ENCODE results near the gene SLC35F6.

SLC35F6 gene, protein sequence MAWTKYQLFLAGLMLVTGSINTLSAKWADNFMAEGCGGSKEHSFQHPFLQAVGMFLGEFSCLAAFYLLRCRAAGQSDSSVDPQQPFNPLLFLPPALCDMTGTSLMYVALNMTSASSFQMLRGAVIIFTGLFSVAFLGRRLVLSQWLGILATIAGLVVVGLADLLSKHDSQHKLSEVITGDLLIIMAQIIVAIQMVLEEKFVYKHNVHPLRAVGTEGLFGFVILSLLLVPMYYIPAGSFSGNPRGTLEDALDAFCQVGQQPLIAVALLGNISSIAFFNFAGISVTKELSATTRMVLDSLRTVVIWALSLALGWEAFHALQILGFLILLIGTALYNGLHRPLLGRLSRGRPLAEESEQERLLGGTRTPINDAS

DNA sequence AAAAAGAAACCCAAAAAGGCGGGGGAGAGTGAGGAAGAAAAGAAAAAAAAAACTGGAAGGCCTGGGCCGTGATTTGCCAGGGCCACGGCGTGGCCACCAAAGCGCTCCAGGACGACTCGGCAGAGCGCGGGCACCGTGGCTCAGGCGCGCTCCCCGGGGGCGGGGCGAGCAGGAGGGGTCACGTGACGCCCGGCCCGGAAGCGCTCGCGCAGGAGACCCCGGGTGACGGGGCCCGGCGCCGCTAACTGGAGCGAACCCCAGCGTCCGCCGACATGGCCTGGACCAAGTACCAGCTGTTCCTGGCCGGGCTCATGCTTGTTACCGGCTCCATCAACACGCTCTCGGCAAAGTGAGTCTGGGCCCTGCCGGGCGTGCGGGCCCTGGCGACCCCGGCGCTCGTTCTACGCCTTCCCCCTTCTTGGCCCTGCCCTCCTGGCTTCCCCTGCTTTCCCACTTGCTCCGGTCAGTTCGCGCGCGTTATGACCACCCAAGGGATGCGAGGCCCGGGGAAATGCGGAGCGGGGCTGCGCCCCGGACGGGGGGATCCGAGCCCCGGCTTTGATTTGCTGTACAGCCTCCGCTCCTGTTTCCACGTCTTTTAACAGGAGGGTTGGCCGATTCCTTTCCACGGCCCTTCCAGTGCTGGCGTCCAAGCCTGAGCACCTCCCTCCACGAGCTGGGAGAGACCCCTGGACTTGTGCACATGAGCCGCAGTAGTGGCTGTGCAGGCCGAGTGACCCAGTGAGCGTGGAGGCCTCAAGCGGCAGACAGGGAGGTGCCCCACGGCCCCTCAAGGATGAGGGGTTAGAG lies at the start of gene SLC35F6:
Gene SLC35F6, plus strand, starts transcription at position 207 of the 810 bp plus-strand sequence. Its CDS starts 66 bp downstream, at position 273.
- DNase-seq, result peak; percentile 65

DNA sequence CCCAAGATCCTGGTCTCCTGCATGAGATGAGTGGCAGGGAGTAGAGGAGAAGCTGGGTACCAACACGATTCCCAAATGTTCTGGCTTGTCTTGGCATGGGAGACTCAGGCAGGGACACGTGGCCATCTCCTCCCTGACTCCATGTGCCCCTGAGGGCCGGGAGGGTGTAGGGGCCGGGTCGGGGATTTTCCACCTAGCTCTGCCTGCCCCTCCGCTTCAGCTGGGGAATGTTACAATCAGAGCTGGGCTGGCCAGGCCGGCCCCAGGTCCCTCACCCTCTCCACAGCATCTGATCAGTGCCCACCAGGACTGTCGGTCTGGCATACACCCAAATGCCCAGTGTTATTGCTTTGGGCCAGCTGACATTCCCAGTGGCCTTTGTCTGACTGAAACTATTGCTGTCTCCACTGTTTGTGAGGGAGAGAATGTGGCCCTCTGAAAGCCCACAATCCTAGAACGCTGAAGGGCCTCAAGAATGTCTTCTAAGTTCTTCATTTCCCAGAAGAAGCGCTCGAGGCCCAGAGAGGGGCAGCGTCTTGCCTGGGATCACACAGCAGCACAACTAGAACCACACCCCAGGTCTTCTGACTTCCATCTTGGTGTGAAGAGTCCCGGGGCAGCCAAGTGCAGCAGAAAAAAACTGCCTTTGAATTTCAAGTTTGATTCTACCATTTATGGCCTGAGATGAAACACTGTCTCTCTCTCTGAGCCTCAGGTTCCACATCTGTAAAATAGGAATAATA lies 48.4 kb upstream of the SLC35F6 start:
- DNase-seq, result no peak

DNA sequence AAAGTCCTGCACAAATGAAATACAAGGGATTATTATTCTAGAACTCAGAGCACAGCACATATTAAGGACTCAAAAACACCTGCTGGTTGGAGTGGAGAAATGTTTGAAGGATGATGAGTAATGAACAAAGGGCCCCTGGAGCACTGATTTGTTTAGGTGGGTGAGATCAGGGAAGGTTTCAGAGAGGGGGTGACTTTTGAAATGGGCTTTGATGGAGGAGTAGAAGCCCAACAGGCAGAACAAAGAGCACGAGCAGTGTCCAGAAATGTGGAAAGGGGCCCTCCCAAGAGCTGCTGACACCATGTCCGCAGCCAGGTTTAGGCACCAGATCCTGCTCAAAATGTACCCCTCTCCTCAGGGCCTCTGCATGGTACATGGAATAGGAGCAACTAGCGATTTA lies 47.7 kb upstream of the SLC35F6 start:
- no peak for DNase-seq

GRCh38 chr2:26716769-26717168 lies 47.3 kb upstream of the SLC35F6 start:
- DNase-seq, result no peak

DNA sequence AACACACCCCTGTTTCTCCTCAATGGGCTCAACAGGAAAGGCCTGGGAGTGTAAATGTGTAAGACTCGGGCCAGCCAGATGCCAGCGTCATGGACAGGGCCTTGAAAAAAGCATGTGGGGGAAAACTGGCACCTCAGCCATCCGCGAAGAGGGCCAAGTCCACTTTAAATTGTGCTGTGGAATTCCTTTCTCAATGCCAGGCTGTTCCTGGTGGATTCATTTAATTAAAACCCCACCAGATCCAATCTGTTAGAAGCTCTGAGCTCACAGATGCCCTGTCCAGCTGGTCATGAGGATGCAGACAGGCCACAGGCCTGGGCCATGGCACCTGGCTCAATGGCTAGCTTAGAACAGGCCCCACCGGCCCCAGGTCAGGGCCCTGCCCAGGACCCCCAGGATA lies 46.7 kb upstream of the SLC35F6 start:
- no peak for DNase-seq

GRCh38 chr2:26718949-26719686 lies 45.0 kb upstream of the SLC35F6 start:
- DNase-seq, result no peak

GRCh38 chr2:26720322-26721114 lies 43.6 kb upstream of the SLC35F6 start:
- DNase-seq, result no peak

GRCh38 chr2:26721115-26722032 lies 42.7 kb upstream of the SLC35F6 start:
- peak; percentile 23 for DNase-seq

GRCh38 chr2:26722328-26722727 lies 41.8 kb upstream of the SLC35F6 start:
- no peak for DNase-seq

GRCh38 chr2:26722911-26723310 lies 41.2 kb upstream of the SLC35F6 start:
- DNase-seq, result no peak

DNA sequence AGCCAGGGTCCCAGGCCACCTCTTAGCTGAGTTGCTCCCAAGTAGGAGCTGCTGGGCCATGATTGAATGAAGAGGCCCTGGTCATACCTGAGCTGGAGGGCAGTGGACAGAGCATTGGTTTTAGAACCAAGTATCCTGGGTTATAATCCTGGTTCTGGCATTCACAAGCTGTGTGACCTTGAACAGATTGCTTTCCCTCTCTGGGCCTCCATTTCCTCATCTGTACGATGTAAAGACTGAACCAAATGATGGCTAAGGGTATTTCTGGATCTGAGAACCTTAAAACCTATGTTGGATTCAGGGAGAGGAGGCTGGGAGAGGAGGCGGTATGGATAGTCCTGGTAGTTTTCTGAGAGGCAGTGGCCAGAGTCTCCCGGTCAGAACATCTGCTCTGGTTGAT lies 40.6 kb upstream of the SLC35F6 start:
- DNase-seq, result no peak

DNA sequence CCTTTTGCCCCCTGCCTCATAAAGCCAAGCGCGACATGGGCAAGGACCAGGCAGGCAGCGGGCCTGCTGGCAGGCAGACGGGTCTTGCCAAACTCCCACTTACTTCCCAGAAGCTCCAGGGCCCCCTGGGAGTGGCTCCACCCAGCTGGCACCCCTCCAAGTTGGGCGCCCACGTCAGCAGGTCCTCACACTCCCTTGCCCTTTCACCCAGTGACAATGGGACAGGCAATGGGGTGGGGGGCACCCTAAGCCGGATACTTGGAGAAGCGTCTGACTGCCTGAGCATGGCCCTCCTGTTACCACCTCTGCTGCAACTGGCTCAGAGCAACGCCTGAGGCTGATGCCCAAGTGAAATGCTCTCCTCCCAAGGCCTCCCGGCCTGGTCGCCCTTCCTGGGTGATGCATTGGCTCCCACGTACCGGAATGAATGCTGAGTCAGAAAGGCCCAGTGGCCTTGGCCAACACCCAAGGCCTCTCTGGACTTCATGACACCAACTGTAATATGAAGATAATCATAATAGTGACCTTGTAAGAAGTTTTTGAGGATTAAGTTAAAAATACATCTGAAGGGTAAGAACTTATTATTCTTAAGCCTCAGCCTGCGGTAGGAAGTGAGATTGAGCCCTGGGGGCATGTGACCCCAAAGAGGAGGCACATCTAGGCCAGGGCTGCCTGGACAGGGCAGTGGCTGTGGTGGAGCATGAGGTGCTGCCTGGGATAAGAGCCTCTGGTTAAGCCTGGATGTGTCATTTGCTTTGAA lies 39.9 kb upstream of the SLC35F6 start:
- no peak for DNase-seq

GRCh38 chr2:26724784-26725520 lies 39.1 kb upstream of the SLC35F6 start:
- DNase-seq, result no peak

GRCh38 chr2:26725521-26725820 lies 38.6 kb upstream of the SLC35F6 start:
- DNase-seq, result no peak

GRCh38 chr2:26726228-26726627 lies 37.9 kb upstream of the SLC35F6 start:
- no peak for DNase-seq

DNA sequence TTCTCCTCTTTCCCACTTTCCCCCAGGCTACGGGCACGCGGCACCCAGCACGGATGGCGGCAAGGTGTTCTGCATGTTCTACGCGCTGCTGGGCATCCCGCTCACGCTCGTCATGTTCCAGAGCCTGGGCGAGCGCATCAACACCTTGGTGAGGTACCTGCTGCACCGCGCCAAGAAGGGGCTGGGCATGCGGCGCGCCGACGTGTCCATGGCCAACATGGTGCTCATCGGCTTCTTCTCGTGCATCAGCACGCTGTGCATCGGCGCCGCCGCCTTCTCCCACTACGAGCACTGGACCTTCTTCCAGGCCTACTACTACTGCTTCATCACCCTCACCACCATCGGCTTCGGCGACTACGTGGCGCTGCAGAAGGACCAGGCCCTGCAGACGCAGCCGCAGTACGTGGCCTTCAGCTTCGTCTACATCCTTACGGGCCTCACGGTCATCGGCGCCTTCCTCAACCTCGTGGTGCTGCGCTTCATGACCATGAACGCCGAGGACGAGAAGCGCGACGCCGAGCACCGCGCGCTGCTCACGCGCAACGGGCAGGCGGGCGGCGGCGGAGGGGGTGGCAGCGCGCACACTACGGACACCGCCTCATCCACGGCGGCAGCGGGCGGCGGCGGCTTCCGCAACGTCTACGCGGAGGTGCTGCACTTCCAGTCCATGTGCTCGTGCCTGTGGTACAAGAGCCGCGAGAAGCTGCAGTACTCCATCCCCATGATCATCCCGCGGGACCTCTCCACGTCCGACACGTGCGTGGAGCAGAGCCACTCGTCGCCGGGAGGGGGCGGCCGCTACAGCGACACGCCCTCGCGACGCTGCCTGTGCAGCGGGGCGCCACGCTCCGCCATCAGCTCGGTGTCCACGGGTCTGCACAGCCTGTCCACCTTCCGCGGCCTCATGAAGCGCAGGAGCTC lies 36.2 kb upstream of the SLC35F6 start:
- no peak for DNase-seq

DNA sequence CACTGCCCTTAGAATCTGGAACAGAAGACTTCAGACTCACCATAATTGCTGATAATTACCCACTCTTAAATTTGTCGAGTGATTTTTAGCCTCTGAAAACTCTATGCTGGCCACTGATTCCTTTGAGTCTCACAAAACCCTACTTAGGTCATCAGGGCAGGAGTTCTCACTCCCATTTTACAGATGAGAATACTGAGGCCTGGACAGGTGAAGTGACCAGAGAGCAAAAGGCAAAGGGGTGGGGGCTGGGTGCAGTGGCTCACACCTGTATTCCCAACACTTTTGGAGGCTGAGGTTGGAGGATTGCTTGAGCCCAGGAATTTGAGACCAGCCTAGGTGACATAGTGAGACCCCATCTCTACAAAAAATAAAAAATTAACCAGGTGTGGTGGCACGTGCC lies 34.8 kb upstream of the SLC35F6 start:
- DNase-seq, result no peak
